Stimulated activated naive B cell treated with anti-CD40 and anti-IgM and Interleukin-4, amounts not matched to agents 10 μg/mL and 1 μg/mL and 100 μg/mL, for 72 hours (primary cell): Measurements from ENCODE around the gene TFG.
A peak's percentile ranks its signal among the peaks of the same experiment; 100 is the strongest.
"Not testable (repeated sequence)": the region's sequence is repeated elsewhere in the genome, so short reads cannot be mapped to it uniquely, and the experiment has no call there.

Experiments used
- ATAC-seq, 2 donors: fragments of 150-1000 bp; cut with Tn5 transposase; replicated peaks; 2 replicates each; pipeline ENCODE4 v1.10.0; 2021; ENCODE audit warnings: moderate library complexity in 1 of 2
- DNase-seq: peaks from one replicate; pipeline ENCODE4 v3.0.0; 2021
- H3K27ac Mint-ChIP-seq: one replicate; pipeline ENCODE4 v1.8.0; 2022; ENCODE audit warnings: mild to moderate bottlenecking, mixed read lengths
- H3K27me3 Mint-ChIP-seq, 2 donors: one replicate each; pipeline ENCODE4 v1.8.0; 2022; ENCODE audit warnings: mixed read lengths in 2 of 2
- H3K36me3 Mint-ChIP-seq, 2 donors: one replicate each; pipeline ENCODE4 v1.8.0; 2022; ENCODE audit warnings: mixed read lengths in 2 of 2, mild to moderate bottlenecking in 1 of 2
- H3K4me1 Mint-ChIP-seq, 2 donors: one replicate each; pipeline ENCODE4 v1.8.0; 2022; ENCODE audit warnings: mixed read lengths in 2 of 2, mild to moderate bottlenecking in 1 of 2
- H3K4me3 Mint-ChIP-seq, 2 donors: one replicate each; pipeline ENCODE4 v1.8.0; 2022; ENCODE audit warnings: mild to moderate bottlenecking in 2 of 2, mixed read lengths in 2 of 2, moderate library complexity in 1 of 2
- H3K9me3 Mint-ChIP-seq, 2 donors: one replicate each; pipeline ENCODE4 v1.8.0; 2022; ENCODE audit warnings: mixed read lengths in 2 of 2, mild to moderate bottlenecking in 1 of 2

TFG gene

DNA sequence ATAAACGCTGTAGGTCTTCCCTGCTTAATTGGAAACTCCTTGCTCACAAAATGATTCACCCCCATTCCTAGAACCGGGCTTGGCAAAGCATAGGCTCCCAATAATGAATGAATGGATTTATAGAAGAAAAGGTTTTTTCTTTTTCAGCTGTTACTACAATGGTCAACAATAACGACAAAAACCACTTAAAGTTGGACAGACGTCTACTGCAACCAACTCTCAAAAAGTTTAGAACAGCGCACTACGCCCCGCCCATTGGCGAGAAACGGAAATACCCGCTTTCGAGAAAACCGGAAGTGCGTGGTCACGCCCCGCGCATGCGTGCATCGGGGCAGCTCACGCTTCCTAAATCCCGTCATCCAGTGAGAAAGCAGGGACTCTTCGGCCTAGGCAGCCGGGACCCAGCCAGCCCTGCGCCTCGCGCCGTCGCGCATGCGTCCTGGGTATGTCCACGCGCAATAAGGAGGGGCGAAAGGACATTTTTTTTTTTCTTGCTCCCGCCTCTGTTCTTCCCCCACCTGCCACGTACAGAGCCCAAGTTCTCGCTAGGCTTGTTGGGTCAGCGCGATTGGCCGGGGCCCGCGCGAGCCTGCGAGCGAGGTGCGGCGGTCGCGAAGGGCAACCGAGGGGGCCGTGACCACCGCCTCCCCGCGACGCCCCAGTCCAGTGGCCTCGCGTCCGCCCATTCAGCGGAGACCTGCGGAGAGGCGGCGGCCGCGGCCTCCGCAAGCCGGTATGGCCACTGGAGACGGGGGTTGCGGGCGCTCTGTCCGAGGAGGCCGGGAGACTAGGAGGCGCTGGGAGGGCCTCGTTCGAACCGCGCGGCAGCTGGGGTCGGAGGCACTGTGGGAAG is at the start of gene TFG:
Gene TFG, plus strand, starts transcription at position 506 of the 853 bp plus-strand sequence. CDS start 4,192 bp downstream, outside the sequence.
- H3K36me3 Mint-ChIP-seq: peaks cover 23 to 34% of the 10 kb centered on the region in 2 donors
- peaks cover 11 to 12% of the 10 kb centered on the region in 2 donors for H3K9me3 Mint-ChIP-seq
- peak within 1 kb of the TSS; percentile 91 to 93 for H3K4me3 Mint-ChIP-seq
- H3K27me3 Mint-ChIP-seq: peaks cover 19 to 22% of the 10 kb centered on the region in 2 donors
- ATAC-seq: peak; percentile 92 to 95
- peak within 1 kb of the TSS; percentile 96 for H3K27ac Mint-ChIP-seq
- H3K4me1 Mint-ChIP-seq: peaks cover 24 to 40% of the 10 kb centered on the region in 2 donors
- DNase-seq: peak; percentile 98

GRCh38 chr3:100661294-100661693 is 48.0 kb upstream of the TFG start:
- H3K9me3 Mint-ChIP-seq, H3K27ac Mint-ChIP-seq, H3K4me3 Mint-ChIP-seq, H3K36me3 Mint-ChIP-seq, ATAC-seq, H3K4me1 Mint-ChIP-seq, DNase-seq: not testable (repeated sequence)
- H3K27me3 Mint-ChIP-seq: peaks cover 12 to 14% of the 10 kb centered on the region in 2 donors

DNA sequence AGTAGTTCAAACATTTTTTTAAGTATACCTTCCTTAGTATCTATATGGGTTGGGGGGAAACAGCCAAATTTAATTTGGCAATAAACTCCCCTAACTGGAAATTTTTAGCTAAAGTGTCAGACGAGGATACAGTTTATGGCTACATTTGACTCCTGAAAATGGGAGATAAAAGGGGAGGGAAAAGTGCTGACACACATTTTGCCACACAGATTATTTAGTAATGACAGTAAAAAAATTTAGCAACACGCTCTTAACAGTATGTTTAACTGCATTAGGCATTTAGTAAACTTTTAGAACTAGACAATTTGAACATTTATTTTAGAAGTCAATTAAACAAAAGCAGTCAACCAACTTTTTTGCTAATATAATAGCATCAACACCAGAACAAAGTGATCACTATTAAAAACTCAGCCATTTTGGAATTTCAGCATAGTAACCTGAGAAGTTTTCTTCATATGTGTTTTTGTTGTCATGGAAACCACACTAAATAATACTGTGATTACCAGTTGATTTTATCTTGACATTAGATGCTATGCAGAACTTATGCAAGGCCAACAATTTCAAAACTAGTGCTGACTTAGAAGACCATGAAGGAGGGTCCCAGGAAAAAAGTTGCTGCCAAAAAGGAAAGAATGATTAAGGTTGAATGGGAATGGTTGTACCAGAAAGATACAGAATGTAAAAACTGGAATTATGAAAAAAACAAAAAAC is 47.0 kb upstream of the TFG start:
- Mint-ChIP-seq H3K27ac (no peak overlapping the region), H3K27me3 (peaks cover 12 to 14% of the 10 kb centered on the region in 2 donors), H3K4me3 (no peak overlapping the region), H3K36me3 (no peaks in the 10 kb centered on the region), H3K9me3 (no peaks in the 10 kb centered on the region), H3K4me1 (peaks cover 0 to 5% of the 10 kb centered on the region in 2 donors)
- no peak for DNase-seq
- no peak for ATAC-seq

GRCh38 chr3:100665230-100665629 is 44.1 kb upstream of the TFG start:
- H3K27me3 Mint-ChIP-seq: peaks cover 16 to 18% of the 10 kb centered on the region in 2 donors
- peaks cover 0 to 11% of the 10 kb centered on the region in 2 donors for H3K9me3 Mint-ChIP-seq
- H3K36me3 Mint-ChIP-seq: no peaks in the 10 kb centered on the region
- ATAC-seq (no peak), DNase-seq (no peak)
- H3K27ac Mint-ChIP-seq: no peak overlapping the region
- H3K4me3 Mint-ChIP-seq: no peak overlapping the region
- peaks cover 0 to 5% of the 10 kb centered on the region in 2 donors for H3K4me1 Mint-ChIP-seq

DNA sequence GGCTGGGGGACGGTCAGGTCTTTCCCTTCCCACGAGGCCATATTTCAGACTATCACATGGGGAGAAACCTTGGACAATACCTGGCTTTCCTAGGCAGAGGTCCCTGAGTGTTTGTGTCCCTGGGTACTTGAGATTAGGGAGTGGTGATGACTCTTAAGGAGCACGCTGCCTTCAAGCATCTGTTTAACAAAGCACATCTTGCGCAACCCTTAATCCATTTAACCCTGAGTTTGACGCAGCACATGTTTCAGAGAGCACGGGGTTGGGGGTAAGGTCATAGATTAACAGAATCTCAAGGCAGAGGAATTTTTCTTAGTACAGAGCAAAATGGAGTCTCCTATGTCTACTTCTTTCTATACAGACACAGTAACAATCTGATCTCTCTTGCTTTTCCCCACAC is 42.6 kb upstream of the TFG start:
- Mint-ChIP-seq H3K9me3 (peaks cover 9 to 15% of the 10 kb centered on the region in 2 donors), H3K27me3 (peaks cover 16 to 17% of the 10 kb centered on the region in 2 donors)
- H3K27ac Mint-ChIP-seq, H3K4me3 Mint-ChIP-seq, DNase-seq, H3K36me3 Mint-ChIP-seq, H3K4me1 Mint-ChIP-seq, ATAC-seq: not testable (repeated sequence)

DNA sequence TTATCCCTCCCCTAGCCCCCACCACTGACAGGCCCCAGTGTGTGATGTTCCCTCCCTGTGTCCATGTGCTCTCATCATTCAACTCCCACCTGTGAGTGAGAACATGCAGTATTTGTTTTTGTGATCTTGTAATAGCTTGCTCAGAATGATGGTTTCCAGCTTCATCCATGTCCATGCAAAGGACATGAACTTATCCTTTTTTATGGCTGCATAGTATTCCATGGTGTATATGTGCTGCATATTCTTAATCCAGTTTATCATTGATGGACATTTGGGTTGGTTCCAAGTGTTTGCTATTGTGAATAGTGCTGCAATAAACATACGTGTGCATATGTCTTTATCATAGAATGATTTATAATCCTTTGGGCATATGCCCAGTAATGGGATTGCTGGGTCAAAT is 42.0 kb upstream of the TFG start:
- not testable (repeated sequence) for H3K4me1 Mint-ChIP-seq, ATAC-seq, H3K36me3 Mint-ChIP-seq, H3K4me3 Mint-ChIP-seq, DNase-seq, H3K27ac Mint-ChIP-seq
- H3K27me3 Mint-ChIP-seq: peaks cover 14 to 17% of the 10 kb centered on the region in 2 donors
- peaks cover 10 to 15% of the 10 kb centered on the region in 2 donors for H3K9me3 Mint-ChIP-seq

GRCh38 chr3:100670995-100671394 is 38.3 kb upstream of the TFG start:
- H3K36me3 Mint-ChIP-seq, H3K4me3 Mint-ChIP-seq, H3K4me1 Mint-ChIP-seq, DNase-seq, ATAC-seq, H3K27ac Mint-ChIP-seq: not testable (repeated sequence)
- Mint-ChIP-seq H3K27me3 (peaks cover 14 to 19% of the 10 kb centered on the region in 2 donors), H3K9me3 (peaks cover 11 to 15% of the 10 kb centered on the region in 2 donors)

DNA sequence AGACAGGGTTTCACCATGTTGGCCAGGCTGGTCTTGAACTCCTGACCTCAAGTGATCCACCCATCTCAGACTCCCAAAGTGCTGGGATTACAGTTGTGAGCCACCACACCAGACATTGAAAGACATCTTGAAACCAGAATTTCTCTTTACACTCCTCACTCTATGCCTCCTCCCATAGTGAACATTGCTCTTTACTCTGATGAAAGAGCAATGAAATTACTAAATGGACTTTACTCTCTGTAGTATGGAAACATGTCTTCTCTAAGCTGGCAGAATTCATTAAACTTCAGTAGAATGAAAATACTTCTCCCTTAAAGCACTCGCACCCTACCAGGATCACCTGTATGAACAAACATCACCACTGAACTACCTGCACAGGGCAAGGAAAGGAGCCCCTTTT is 27.8 kb upstream of the TFG start:
- no peak for DNase-seq
- no peak overlapping the region for H3K4me3 Mint-ChIP-seq
- no peak overlapping the region for H3K27ac Mint-ChIP-seq
- peaks cover 4 to 5% of the 10 kb centered on the region in 2 donors for H3K9me3 Mint-ChIP-seq
- ATAC-seq: no peak
- peaks cover 26 to 29% of the 10 kb centered on the region in 2 donors for H3K27me3 Mint-ChIP-seq
- no peaks in the 10 kb centered on the region for H3K36me3 Mint-ChIP-seq
- peaks cover 5 to 6% of the 10 kb centered on the region in 2 donors for H3K4me1 Mint-ChIP-seq

DNA sequence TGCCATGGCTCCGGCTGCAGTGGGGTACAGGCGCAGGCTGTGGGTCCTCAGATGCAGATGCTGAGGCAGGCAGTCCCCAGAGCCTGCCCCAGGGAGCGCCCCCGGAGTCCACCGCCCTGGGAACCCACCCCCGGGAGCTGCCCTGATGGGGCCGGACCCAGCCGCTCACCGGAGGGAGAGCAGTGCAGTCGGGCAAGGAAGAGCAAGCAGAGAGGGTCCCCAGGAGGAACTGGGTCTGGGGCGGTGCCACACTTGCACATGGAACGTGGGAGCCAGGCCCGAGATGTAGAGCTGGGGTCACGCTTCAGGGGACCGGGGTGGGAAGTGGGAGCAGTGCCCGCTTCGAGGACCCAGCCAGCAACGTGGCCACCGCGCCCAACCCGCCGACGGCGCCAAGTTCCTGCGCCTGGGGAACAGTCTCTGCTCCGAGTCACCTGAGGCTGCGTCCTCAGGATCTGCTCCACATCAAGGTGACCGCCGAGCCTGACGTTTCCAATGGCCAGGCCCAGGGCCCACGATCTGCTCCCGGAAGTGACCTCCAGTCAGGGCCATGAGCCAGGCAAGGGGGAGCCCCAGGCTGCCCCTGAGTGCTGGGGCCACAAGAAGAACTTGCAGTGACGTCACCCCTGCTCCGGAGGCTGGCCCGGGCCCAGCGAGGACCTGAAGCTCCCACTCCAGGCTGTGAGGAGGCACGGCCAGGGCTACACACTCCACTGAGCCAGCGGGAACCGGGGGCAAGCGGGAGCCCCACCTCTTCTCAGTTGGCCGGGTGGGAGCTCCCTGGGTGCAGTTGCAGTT is 27.0 kb upstream of the TFG start:
- no peak overlapping the region for H3K27ac Mint-ChIP-seq
- peaks cover 20 to 25% of the 10 kb centered on the region in 2 donors for H3K27me3 Mint-ChIP-seq
- peaks cover 5 to 6% of the 10 kb centered on the region in 2 donors for H3K4me1 Mint-ChIP-seq
- ATAC-seq: peak in 1 of 2 donors; percentile 22
- H3K36me3 Mint-ChIP-seq: no peaks in the 10 kb centered on the region
- DNase-seq: no peak
- no peaks in the 10 kb centered on the region for H3K9me3 Mint-ChIP-seq
- peak overlapping the region in 1 of 2 donors; percentile 37 for H3K4me3 Mint-ChIP-seq

DNA sequence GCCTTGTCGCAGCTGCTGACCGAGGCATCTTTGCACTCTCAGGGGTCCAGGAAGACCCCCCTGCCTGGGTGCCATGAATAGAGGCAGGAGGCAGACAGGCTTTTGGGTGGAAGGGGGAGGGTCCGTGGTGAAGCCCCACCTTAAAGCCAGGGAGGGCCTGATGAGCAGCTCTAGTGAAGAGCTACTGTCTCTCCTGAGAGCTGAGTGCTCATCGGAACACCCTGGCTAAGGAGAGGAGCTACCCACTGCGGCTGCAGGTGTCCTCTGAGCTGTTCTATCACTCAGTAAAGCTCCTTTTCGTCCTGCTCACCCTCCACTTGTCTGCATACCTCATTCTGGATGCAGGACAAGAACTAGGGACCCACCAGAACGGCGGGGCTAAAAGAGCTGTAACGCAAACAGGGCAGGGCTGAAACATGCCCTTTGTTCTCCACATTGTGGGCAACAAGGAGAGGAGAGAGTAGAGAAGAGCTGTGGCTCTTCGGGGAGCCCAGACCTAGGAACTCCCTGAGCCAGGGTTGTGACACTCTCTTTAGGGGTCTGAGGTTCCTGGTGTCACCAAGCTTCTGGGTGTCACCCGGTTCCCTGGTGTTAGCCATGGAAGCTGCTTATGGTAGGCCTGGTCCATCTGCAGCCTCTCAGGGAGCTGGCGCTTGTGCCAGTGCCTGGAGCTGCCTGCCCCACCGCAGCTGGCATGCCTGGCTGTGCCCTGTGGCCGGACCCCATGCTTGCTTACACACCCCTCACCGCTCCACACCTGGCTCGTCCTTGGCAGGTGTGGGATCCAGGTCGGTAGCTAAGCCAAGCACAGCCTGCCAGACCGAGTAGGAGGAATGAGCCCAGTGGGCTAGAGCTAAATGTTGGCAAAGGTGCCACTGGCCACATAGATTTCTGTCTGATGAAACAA is 26.2 kb upstream of the TFG start:
- H3K4me1 Mint-ChIP-seq: peaks cover 5 to 6% of the 10 kb centered on the region in 2 donors
- H3K4me3 Mint-ChIP-seq: peak overlapping the region in 1 of 2 donors; percentile 28
- DNase-seq (no peak), ATAC-seq (no peak)
- no peaks in the 10 kb centered on the region for H3K36me3 Mint-ChIP-seq
- no peak overlapping the region for H3K27ac Mint-ChIP-seq
- no peaks in the 10 kb centered on the region for H3K9me3 Mint-ChIP-seq
- H3K27me3 Mint-ChIP-seq: peaks cover 20 to 21% of the 10 kb centered on the region in 2 donors

DNA sequence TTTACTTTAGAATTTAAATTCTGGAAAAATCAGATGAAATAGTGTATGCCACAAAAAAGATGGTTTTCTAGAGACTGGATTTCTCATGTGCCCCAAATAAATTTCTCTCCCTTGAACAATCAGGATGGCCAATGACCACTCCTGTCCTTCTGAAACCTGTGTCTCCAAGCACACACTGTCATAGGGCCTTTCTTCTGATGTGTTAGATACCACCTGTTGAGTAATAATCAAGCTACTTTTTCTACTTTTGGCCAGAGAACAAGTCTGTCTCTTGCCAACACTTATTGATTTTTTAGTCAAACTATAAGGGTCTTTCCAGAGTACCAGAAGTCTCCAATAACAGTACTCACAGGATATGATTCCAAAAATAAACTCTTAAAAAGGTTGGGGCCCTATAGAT is 16.1 kb upstream of the TFG start:
- Mint-ChIP-seq H3K27ac (no peak overlapping the region), H3K4me1 (no peaks in the 10 kb centered on the region), H3K9me3 (no peaks in the 10 kb centered on the region), H3K36me3 (no peaks in the 10 kb centered on the region), H3K4me3 (no peak overlapping the region), H3K27me3 (peaks cover 54 to 59% of the 10 kb centered on the region in 2 donors)
- ATAC-seq (no peak), DNase-seq (no peak)

DNA sequence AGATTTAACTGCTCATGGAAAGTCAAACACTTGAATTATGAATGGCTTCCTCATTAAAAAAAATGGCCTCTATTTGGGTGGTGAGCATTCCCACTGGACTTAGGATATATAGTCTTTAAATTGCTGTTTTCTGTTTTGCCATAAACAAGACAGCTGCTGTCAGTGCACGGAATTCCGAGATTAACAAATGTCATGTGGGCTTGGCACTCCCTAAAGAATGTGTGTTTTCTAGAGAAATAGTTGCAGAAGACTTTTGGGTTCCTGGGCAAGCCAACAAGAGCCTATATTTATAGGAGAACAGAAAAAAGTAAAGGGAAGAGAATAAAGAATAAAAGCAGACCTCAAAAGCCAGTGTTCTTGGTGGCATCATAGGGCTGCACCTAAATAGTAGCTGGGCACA is 13.6 kb upstream of the TFG start:
- H3K27me3 Mint-ChIP-seq: peaks cover 59 to 67% of the 10 kb centered on the region in 2 donors
- H3K4me3 Mint-ChIP-seq: no peak overlapping the region
- H3K4me1 Mint-ChIP-seq: no peaks in the 10 kb centered on the region
- no peaks in the 10 kb centered on the region for H3K9me3 Mint-ChIP-seq
- DNase-seq (no peak), ATAC-seq (no peak)
- no peak overlapping the region for H3K27ac Mint-ChIP-seq
- H3K36me3 Mint-ChIP-seq: no peaks in the 10 kb centered on the region

DNA sequence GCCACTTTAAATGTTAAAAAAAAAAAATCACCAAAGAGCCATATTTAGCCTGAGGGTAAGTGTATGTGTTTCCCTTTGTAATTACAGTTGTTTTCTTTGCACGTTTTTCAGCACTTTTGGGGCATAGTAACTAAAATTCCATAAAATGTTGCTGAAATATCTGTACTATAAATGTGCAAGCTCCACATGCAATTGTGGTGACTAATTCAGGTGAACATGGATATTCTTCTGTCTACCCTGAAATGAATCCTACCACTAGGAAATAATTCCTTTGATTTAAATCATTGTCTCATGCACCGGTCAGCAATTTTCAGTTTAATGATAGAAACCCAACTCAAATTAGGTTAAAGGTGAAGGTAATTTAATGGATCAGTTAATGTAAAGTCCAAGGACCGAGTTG is 13.1 kb upstream of the TFG start:
- DNase-seq (no peak), ATAC-seq (no peak)
- Mint-ChIP-seq H3K36me3 (no peaks in the 10 kb centered on the region), H3K27me3 (peaks cover 55 to 67% of the 10 kb centered on the region in 2 donors), H3K4me3 (no peak overlapping the region), H3K9me3 (no peaks in the 10 kb centered on the region), H3K27ac (no peak overlapping the region), H3K4me1 (no peaks in the 10 kb centered on the region)
